Inflammatory macrophage (primary cell): Measurements from ENCODE around the gene LRRC74B.
"Not testable (repeated sequence)": the region's sequence is repeated elsewhere in the genome, so short reads cannot be mapped to it uniquely, and the experiment has no call there.

Source experiments
- DNase-seq, 2 donors: peaks; one replicate each; pipeline ENCODE4 v3.0.0-alpha.2; 2020 to 2022

The LRRC74B gene

GRCh38 chr22:21054714-21055563 lies 9.2 kb downstream of the LRRC74B start:
- DNase-seq = no peak

- no peak for DNase-seq
Measured at GRCh38 chr22:21055564-21055834, 9.8 kb downstream of the LRRC74B start.

GRCh38 chr22:21055880-21056319 lies 10.2 kb downstream of the LRRC74B start:
- peak; percentile 24 to 29 for DNase-seq

- not testable (repeated sequence) for DNase-seq
Measured at GRCh38 chr22:21060363-21060762, 14.6 kb downstream of the LRRC74B start.

- not testable (repeated sequence) for DNase-seq
Measured at GRCh38 chr22:21061660-21062321, 16.0 kb downstream of the LRRC74B start.

- not testable (repeated sequence) for DNase-seq
Measured at GRCh38 chr22:21064425-21064824, 18.7 kb downstream of the LRRC74B start.

- DNase-seq = no peak
Measured at GRCh38 chr22:21064917-21065864, 19.4 kb downstream of the LRRC74B start.

GRCh38 chr22:21067075-21067900 lies 21.5 kb downstream of the LRRC74B start:
- no peak for DNase-seq

GRCh38 chr22:21067901-21068680 lies 22.3 kb downstream of the LRRC74B start:
- DNase-seq = no peak

- DNase-seq = no peak
Measured at GRCh38 chr22:21068681-21069276, 23.0 kb downstream of the LRRC74B start.

GRCh38 chr22:21069375-21069774 lies 23.6 kb downstream of the LRRC74B start:
- DNase-seq = no peak

GRCh38 chr22:21070690-21071615 lies 25.2 kb downstream of the LRRC74B start:
- DNase-seq = no peak

GRCh38 chr22:21071796-21072195 lies 26.1 kb downstream of the LRRC74B start:
- DNase-seq = not testable (repeated sequence)

- DNase-seq = no peak
Measured at GRCh38 chr22:21073023-21073422, 27.3 kb downstream of the LRRC74B start.

- no peak for DNase-seq
Measured at GRCh38 chr22:21073482-21073881, 27.7 kb downstream of the LRRC74B start.

GRCh38 chr22:21074102-21074715 lies 28.5 kb downstream of the LRRC74B start:
- peak; percentile 84 to 89 for DNase-seq

- DNase-seq = no peak
Measured at GRCh38 chr22:21075516-21076138, 29.9 kb downstream of the LRRC74B start.

- no peak for DNase-seq
Measured at GRCh38 chr22:21076912-21077625, 31.3 kb downstream of the LRRC74B start.
